ENCODE measurements around the gene PIGS.

GRCh38 chr17:28513476-28513875 lies 57.8 kb downstream of the PIGS start:
- TF ChIP-seq EZH2 (IDR thresholded peaks at IDR 0.05; ENCODE audit: insufficient read depth, poor library complexity, severe bottlenecking) (no peak), EZH2phosphoT487 (IDR thresholded peaks at IDR 0.05; ENCODE audit: insufficient read depth, low read depth) (no peak)
